Germinal center (tissue), 1 donor: Measurements from ENCODE around the gene ITGA1.

Experiments used
- DNase-seq: peaks from one replicate; pipeline ENCODE4 v3.0.0; 2012; ENCODE audit warnings: mixed read lengths, low spot score

The ITGA1 gene

GRCh38 chr5:52998552-52999313 lies 211.0 kb downstream of the ITGA1 start:
- no peak for DNase-seq

GRCh38 chr5:52999344-52999949 lies 211.7 kb downstream of the ITGA1 start:
- DNase-seq = no peak

GRCh38 chr5:53001541-53001940 lies 213.8 kb downstream of the ITGA1 start:
- DNase-seq = no peak

- DNase-seq = no peak
Measured at GRCh38 chr5:53002491-53002890, 214.8 kb downstream of the ITGA1 start.

GRCh38 chr5:53003144-53003543 lies 215.4 kb downstream of the ITGA1 start:
- no peak for DNase-seq

GRCh38 chr5:53006911-53007890 lies 219.5 kb downstream of the ITGA1 start:
- DNase-seq = no peak

GRCh38 chr5:53008751-53009150 lies 221.0 kb downstream of the ITGA1 start:
- no peak for DNase-seq
